Measurements from ENCODE around the gene CHSY1.

CHSY1 gene

DNA sequence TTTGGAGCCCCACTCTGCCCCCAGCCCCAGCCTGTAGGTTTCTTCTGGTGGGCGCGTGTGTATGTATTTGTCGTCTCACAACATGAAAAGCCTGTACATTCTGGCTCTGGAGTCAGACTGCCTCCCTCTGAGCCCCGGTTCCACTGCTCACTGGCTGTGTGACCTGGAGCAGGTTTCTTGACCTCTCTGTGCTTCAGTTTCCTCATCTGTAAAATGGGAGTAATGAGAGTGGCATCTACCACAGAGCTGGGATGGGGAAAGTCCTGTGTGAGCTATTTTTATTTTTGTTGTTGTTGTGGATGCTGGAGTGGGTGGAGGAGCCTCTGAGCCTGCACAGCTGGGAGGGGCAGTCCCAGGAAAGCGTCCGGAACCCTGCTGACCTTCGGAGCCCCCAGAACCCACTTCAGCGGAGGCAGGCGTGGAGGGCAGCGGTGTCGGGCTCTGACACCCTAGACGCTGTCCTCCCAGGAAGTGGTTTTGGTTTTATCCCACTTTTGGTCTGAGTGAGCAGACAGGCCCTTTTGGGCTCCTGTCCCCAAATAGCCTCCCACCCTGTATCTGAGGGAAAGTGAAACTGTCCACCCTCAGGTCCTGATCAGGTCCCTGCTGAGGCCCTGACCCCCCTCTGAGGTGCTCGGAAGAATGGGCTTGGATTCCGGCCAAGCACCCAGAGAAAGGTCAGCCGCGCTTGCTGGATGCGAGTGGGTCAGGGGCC lies 103.5 kb downstream of the CHSY1 start:
- peak overlapping the region; percentile 52 to 55 for H3K18ac ChIP-seq (ENCODE audit: low read depth in 1 of 2, low read length in 2 of 2)
- H3K4me1 ChIP-seq (ENCODE audit: control insufficient read depth, insufficient read depth, low read depth, low read length), result peaks cover 17% of the 10 kb centered on the region
- peak overlapping the region; percentile 77 for H2BK120ac ChIP-seq (ENCODE audit: low read depth, low read length)
- H2BK5ac ChIP-seq (ENCODE audit: low read depth, low read length, poor library complexity, severe bottlenecking), result no peak overlapping the region
- H3K79me1 ChIP-seq (replicated peaks; ENCODE audit: low read length, poor library complexity, severe bottlenecking), result no peaks in the 10 kb centered on the region
- no peak for DNase-seq
- H3K27me3 ChIP-seq (ENCODE audit: control insufficient read depth in 1 of 2, insufficient read depth in 1 of 2, low read length in 2 of 2), result no peaks in the 10 kb centered on the region
- peak overlapping the region; percentile 45 to 78 for H2BK12ac ChIP-seq (ENCODE audit: low read length in 2 of 2)
- H3K4me3 ChIP-seq (ENCODE audit: insufficient read depth in 1 of 2, low read depth in 1 of 2, low read length in 2 of 2), result no peak overlapping the region
- peak overlapping the region in 1 of 2 experiments; percentile 44 for H3K14ac ChIP-seq (ENCODE audit: low read length in 2 of 2)
- H3K9ac ChIP-seq (ENCODE audit: low read length), result no peak overlapping the region
- H3K9me3 ChIP-seq (ENCODE audit: control insufficient read depth, low read length), result no peaks in the 10 kb centered on the region
- WGBS, result 84% methylated on average over 17 of the region's 17 CpGs
- peak overlapping the region; percentile 15 to 76 for H3K4ac ChIP-seq (ENCODE audit: low read depth in 1 of 2, low read length in 2 of 2)
- no peaks in the 10 kb centered on the region for H3K36me3 ChIP-seq (ENCODE audit: control insufficient read depth in 1 of 2, insufficient read depth in 2 of 2, low read depth in 1 of 2, low read length in 2 of 2)
- H3K4me2 ChIP-seq (ENCODE audit: low read length, poor library complexity, severe bottlenecking), result no peak overlapping the region
- peak overlapping the region; percentile 92 for H4K91ac ChIP-seq (ENCODE audit: low read length)
- H3K23ac ChIP-seq (ENCODE audit: low read length in 2 of 2), result peak overlapping the region in 1 of 2 experiments; percentile 77
- H3K27ac ChIP-seq (ENCODE audit: low read length, poor library complexity, severe bottlenecking), result no peak overlapping the region
- H2AK5ac ChIP-seq (ENCODE audit: low read length, severe bottlenecking), result peak overlapping the region; percentile 77
- H4K8ac ChIP-seq (ENCODE audit: low read length), result peak overlapping the region; percentile 73
- H2BK15ac ChIP-seq (ENCODE audit: low read depth, poor library complexity, severe bottlenecking), result peak overlapping the region; percentile 37
- no peak overlapping the region for H2AFZ ChIP-seq (ENCODE audit: low read depth, low read length)

- Histone ChIP-seq H3K4me3 (ENCODE audit: insufficient read depth in 1 of 2, low read depth in 1 of 2, low read length in 2 of 2) (no peak overlapping the region), H3K27me3 (ENCODE audit: control insufficient read depth in 1 of 2, insufficient read depth in 1 of 2, low read length in 2 of 2) (no peaks in the 10 kb centered on the region), H3K4ac (ENCODE audit: low read depth in 1 of 2, low read length in 2 of 2) (no peak overlapping the region), H3K9ac (ENCODE audit: low read length) (no peak overlapping the region), H3K4me2 (ENCODE audit: low read length, poor library complexity, severe bottlenecking) (no peak overlapping the region), H3K27ac (ENCODE audit: low read length, poor library complexity, severe bottlenecking) (no peak overlapping the region), H4K91ac (ENCODE audit: low read length) (no peak overlapping the region), H3K36me3 (ENCODE audit: control insufficient read depth in 1 of 2, insufficient read depth in 2 of 2, low read depth in 1 of 2, low read length in 2 of 2) (no peaks in the 10 kb centered on the region), H2BK15ac (ENCODE audit: low read depth, poor library complexity, severe bottlenecking) (no peak overlapping the region), H2AK5ac (ENCODE audit: low read length, severe bottlenecking) (no peak overlapping the region), H3K79me1 (replicated peaks; ENCODE audit: low read length, poor library complexity, severe bottlenecking) (no peaks in the 10 kb centered on the region), H3K14ac (ENCODE audit: low read length in 2 of 2) (no peak overlapping the region), H3K18ac (ENCODE audit: low read depth in 1 of 2, low read length in 2 of 2) (no peak overlapping the region), H3K4me1 (ENCODE audit: control insufficient read depth, insufficient read depth, low read depth, low read length) (peaks cover 15% of the 10 kb centered on the region), H2BK12ac (ENCODE audit: low read length in 2 of 2) (no peak overlapping the region), H4K8ac (ENCODE audit: low read length) (no peak overlapping the region), H3K23ac (ENCODE audit: low read length in 2 of 2) (no peak overlapping the region), H2AFZ (ENCODE audit: low read depth, low read length) (no peak overlapping the region), H2BK5ac (ENCODE audit: low read depth, low read length, poor library complexity, severe bottlenecking) (no peak overlapping the region), H2BK120ac (ENCODE audit: low read depth, low read length) (no peak overlapping the region), H3K9me3 (ENCODE audit: control insufficient read depth, low read length) (no peaks in the 10 kb centered on the region)
- 80% methylated on average over 5 of the region's 5 CpGs for WGBS
- DNase-seq, result no peak
Measured at GRCh38 chr15:101147181-101147580, 104.7 kb downstream of the CHSY1 start.

- H2BK12ac ChIP-seq (ENCODE audit: low read length in 2 of 2), result peak overlapping the region in 1 of 2 experiments; percentile 51
- no peak overlapping the region for H2BK15ac ChIP-seq (ENCODE audit: low read depth, poor library complexity, severe bottlenecking)
- 94% methylated on average over 4 of the region's 8 CpGs for WGBS
- H3K9ac ChIP-seq (ENCODE audit: low read length), result no peak overlapping the region
- H3K36me3 ChIP-seq (ENCODE audit: control insufficient read depth in 1 of 2, insufficient read depth in 2 of 2, low read depth in 1 of 2, low read length in 2 of 2), result no peaks in the 10 kb centered on the region
- H2BK5ac ChIP-seq (ENCODE audit: low read depth, low read length, poor library complexity, severe bottlenecking), result no peak overlapping the region
- H3K27ac ChIP-seq (ENCODE audit: low read length, poor library complexity, severe bottlenecking), result no peak overlapping the region
- no peak overlapping the region for H3K18ac ChIP-seq (ENCODE audit: low read depth in 1 of 2, low read length in 2 of 2)
- no peak overlapping the region for H2AFZ ChIP-seq (ENCODE audit: low read depth, low read length)
- no peaks in the 10 kb centered on the region for H3K27me3 ChIP-seq (ENCODE audit: control insufficient read depth in 1 of 2, insufficient read depth in 1 of 2, low read length in 2 of 2)
- H3K14ac ChIP-seq (ENCODE audit: low read length in 2 of 2), result no peak overlapping the region
- H3K4me1 ChIP-seq (ENCODE audit: control insufficient read depth, insufficient read depth, low read depth, low read length), result peaks cover 14% of the 10 kb centered on the region
- no peaks in the 10 kb centered on the region for H3K79me1 ChIP-seq (replicated peaks; ENCODE audit: low read length, poor library complexity, severe bottlenecking)
- H4K91ac ChIP-seq (ENCODE audit: low read length), result no peak overlapping the region
- no peak for DNase-seq
- no peak overlapping the region for H2BK120ac ChIP-seq (ENCODE audit: low read depth, low read length)
- H3K4me3 ChIP-seq (ENCODE audit: insufficient read depth in 1 of 2, low read depth in 1 of 2, low read length in 2 of 2), result no peak overlapping the region
- no peak overlapping the region for H3K4ac ChIP-seq (ENCODE audit: low read depth in 1 of 2, low read length in 2 of 2)
- H2AK5ac ChIP-seq (ENCODE audit: low read length, severe bottlenecking), result no peak overlapping the region
- H3K23ac ChIP-seq (ENCODE audit: low read length in 2 of 2), result no peak overlapping the region
- H3K4me2 ChIP-seq (ENCODE audit: low read length, poor library complexity, severe bottlenecking), result no peak overlapping the region
- H4K8ac ChIP-seq (ENCODE audit: low read length), result no peak overlapping the region
- H3K9me3 ChIP-seq (ENCODE audit: control insufficient read depth, low read length), result no peaks in the 10 kb centered on the region
Measured at GRCh38 chr15:101146118-101146702, 105.6 kb downstream of the CHSY1 start.

GRCh38 chr15:101145362-101145761 lies 106.5 kb downstream of the CHSY1 start:
- no peak overlapping the region for H3K18ac ChIP-seq (ENCODE audit: low read depth in 1 of 2, low read length in 2 of 2)
- no peak overlapping the region for H2AK5ac ChIP-seq (ENCODE audit: low read length, severe bottlenecking)
- no peak overlapping the region for H4K8ac ChIP-seq (ENCODE audit: low read length)
- no peaks in the 10 kb centered on the region for H3K79me1 ChIP-seq (replicated peaks; ENCODE audit: low read length, poor library complexity, severe bottlenecking)
- H3K23ac ChIP-seq (ENCODE audit: low read length in 2 of 2), result no peak overlapping the region
- H2AFZ ChIP-seq (ENCODE audit: low read depth, low read length), result no peak overlapping the region
- H3K27me3 ChIP-seq (ENCODE audit: control insufficient read depth in 1 of 2, insufficient read depth in 1 of 2, low read length in 2 of 2), result peaks cover 0 to 2% of the 10 kb centered on the region in 2 experiments
- H3K4ac ChIP-seq (ENCODE audit: low read depth in 1 of 2, low read length in 2 of 2), result no peak overlapping the region
- DNase-seq, result no peak
- no peak overlapping the region for H3K14ac ChIP-seq (ENCODE audit: low read length in 2 of 2)
- 100% methylated on average over 2 of the region's 4 CpGs for WGBS
- H3K4me3 ChIP-seq (ENCODE audit: insufficient read depth in 1 of 2, low read depth in 1 of 2, low read length in 2 of 2), result no peak overlapping the region
- no peak overlapping the region for H2BK120ac ChIP-seq (ENCODE audit: low read depth, low read length)
- H2BK15ac ChIP-seq (ENCODE audit: low read depth, poor library complexity, severe bottlenecking), result no peak overlapping the region
- peaks cover 18% of the 10 kb centered on the region for H3K4me1 ChIP-seq (ENCODE audit: control insufficient read depth, insufficient read depth, low read depth, low read length)
- no peak overlapping the region for H2BK5ac ChIP-seq (ENCODE audit: low read depth, low read length, poor library complexity, severe bottlenecking)
- H3K9me3 ChIP-seq (ENCODE audit: control insufficient read depth, low read length), result no peaks in the 10 kb centered on the region
- no peak overlapping the region for H3K4me2 ChIP-seq (ENCODE audit: low read length, poor library complexity, severe bottlenecking)
- H2BK12ac ChIP-seq (ENCODE audit: low read length in 2 of 2), result no peak overlapping the region
- no peak overlapping the region for H3K9ac ChIP-seq (ENCODE audit: low read length)
- H4K91ac ChIP-seq (ENCODE audit: low read length), result no peak overlapping the region
- H3K27ac ChIP-seq (ENCODE audit: low read length, poor library complexity, severe bottlenecking), result no peak overlapping the region
- no peaks in the 10 kb centered on the region for H3K36me3 ChIP-seq (ENCODE audit: control insufficient read depth in 1 of 2, insufficient read depth in 2 of 2, low read depth in 1 of 2, low read length in 2 of 2)
